Thyroid gland (tissue), 4 donors: ENCODE data around the gene SLC10A7.

Experiments
- CTCF ChIP-seq, 6 experiments: fragments of 200-600 bp in 3 of 6; fragments of 450-650 bp in 3 of 6; sonication (generic) in 3 of 6; IDR thresholded peaks; one replicate each; pipeline ENCODE4 v1.5.1; 2016 to 2019; ENCODE audit warnings: antibody characterized with exemption in 6 of 6, mild to moderate bottlenecking in 2 of 6, inconsistent platforms in 1 of 6, moderate library complexity in 1 of 6
- POLR2A ChIP-seq, 2 donors: fragments of 450-650 bp; IDR thresholded peaks; one replicate each; pipeline ENCODE4 v1.6.1; 2017; ENCODE audit warnings: antibody characterized with exemption in 2 of 2, mild to moderate bottlenecking in 2 of 2, moderate library complexity in 1 of 2

- TF ChIP-seq CTCF (IDR thresholded peaks at IDR 0.05) (no peak), POLR2A (IDR thresholded peaks at IDR 0.05) (no peak)
Observed at GRCh38 chr4:146525754-146526153, 4.0 kb upstream of the SLC10A7 start.
